ENCODE results near the gene TAB3.

- TF ChIP-seq CTCF (IDR thresholded peaks at IDR 0.05 in 4 of 5, conservative IDR thresholded peaks at IDR 0.05 in 1 of 5) (no peak), POLR2A (IDR thresholded peaks at IDR 0.05) (no peak)
These were observed 58.6 kb downstream of the TAB3 start for GRCh38 chrX:30830326-30830943.

Measured in gastrocnemius medialis (tissue), 4 donors.